Ovary (tissue), 9 donors: ENCODE data around the gene NID1. TPM values are rescaled to one million over a fixed set of nuclear protein-coding genes. Genes with fewer than 3 reads are reported as not detected.

Experiments used
- DNase-seq, 5 donors: peaks; one replicate each; pipeline ENCODE4 v3.0.0-alpha.2; 2019 to 2020
- H3K27ac ChIP-seq, 2 donors: fragments of 200-600 bp; one replicate each; pipeline versions ENCODE4 v1.5.1 to v1.8.0; 2019 to 2022
- H3K27me3 ChIP-seq: fragments of 200-600 bp; one replicate; pipeline ENCODE4 v1.8.0; 2022
- H3K36me3 ChIP-seq: fragments of 200-600 bp; sonication (generic); one replicate; pipeline ENCODE4 v1.5.1; 2019
- H3K4me1 ChIP-seq: one replicate; pipeline ENCODE4 v1.8.1; 2013; ENCODE audit warnings: mild to moderate bottlenecking, moderate library complexity; ENCODE audit not compliant: insufficient read depth
- H3K4me3 ChIP-seq: fragments of 200-600 bp; sonication (generic); one replicate; pipeline ENCODE4 v1.5.1; 2017
- H3K9me3 ChIP-seq, 2 donors: fragments of 200-600 bp in 1 of 2; sonication (generic) in 1 of 2; one replicate each; pipeline versions ENCODE4 v1.5.1 to v1.8.1; 2013 to 2019; ENCODE audit warnings: mild to moderate bottlenecking in 1 of 2, moderate library complexity in 1 of 2
- CTCF ChIP-seq, 3 donors: fragments of 450-650 bp in 2 of 3; fragments of 200-600 bp in 1 of 3; IDR thresholded peaks; one replicate each; pipeline versions ENCODE4 v1.5.1 to v1.8.0; 2016 to 2022; ENCODE audit warnings: antibody characterized with exemption in 3 of 3, mild to moderate bottlenecking in 1 of 3
- EP300 ChIP-seq: sonication (generic); formaldehyde crosslinking; IDR thresholded peaks from one replicate; pipeline ENCODE4 v1.6.1; 2017; ENCODE audit warnings: antibody characterized with exemption
- POLR2A ChIP-seq: fragments of 450-650 bp; IDR thresholded peaks from one replicate; pipeline ENCODE4 v1.6.1; 2017; ENCODE audit warnings: antibody characterized with exemption, mild to moderate bottlenecking, moderate library complexity
- WGBS, 3 donors: extraction: QIAGEN DNeasy Blood & Tissue Kit in 1 of 3; methylation state at CpG; one replicate each; pipeline versions ENCODE4 v1.1.5 to v1.1.7; 2013 to 2017; 5-methylcytosine and 5-hydroxymethylcytosine counted together
- intact Hi-C, 4 donors: fragments of 100-400 bp; cut with DNase I; formaldehyde crosslinking; loops; one replicate each; pipeline versions ENCODE4 v1.11.0 to v1.15.1; 2022 to 2023
- polyA plus RNA-seq, 2 donors: library from polyadenylated mRNA; stranded (reverse); fragments of 200-250 nt in 1 of 2; fragments of 350-450 nt in 1 of 2; fragmentation: Illumina TruSeq in 1 of 2; extraction: RNeasy Lipid Tissue Mini Kit (QIAGEN cat#74804) in 1 of 2; gene quantifications; one replicate each; pipeline ENCODE4 v1.2.3, GENCODE V29; 2013 to 2014
- total RNA-seq, 7 donors: library from RNA; depleted of rRNA in 2 of 7; stranded (reverse); fragments of >200 nt in 2 of 7; fragmentation: NEBNext Ultra II Directional in 3 of 7; extraction: Animal tissue kit (Norgen Biotek cat#: 25700) in 3 of 7; gene quantifications; one replicate each; pipeline versions ENCODE4 v1.1.0 to v1.2.4, GENCODE V29; 2016 to 2023
- donor health status: DM: no; HTN: no; CAD: no; lungs with moderate emphysema.
- donor health status: DM: no; HTN: no; CAD: no.
- donor health status: Bipolar disorder and iron deficiency.
- donor health status: DM: yes; HTN: yes; CAD: no.
- donor health status: DM: no; HTN: no; CAD: no.
- donor health status: DM: yes; HTN: yes; CAD: no.

The NID1 gene
- total and polyA plus RNA-seq, 9 donors, result 59.2 to 147 (median 76.4) TPM

DNA sequence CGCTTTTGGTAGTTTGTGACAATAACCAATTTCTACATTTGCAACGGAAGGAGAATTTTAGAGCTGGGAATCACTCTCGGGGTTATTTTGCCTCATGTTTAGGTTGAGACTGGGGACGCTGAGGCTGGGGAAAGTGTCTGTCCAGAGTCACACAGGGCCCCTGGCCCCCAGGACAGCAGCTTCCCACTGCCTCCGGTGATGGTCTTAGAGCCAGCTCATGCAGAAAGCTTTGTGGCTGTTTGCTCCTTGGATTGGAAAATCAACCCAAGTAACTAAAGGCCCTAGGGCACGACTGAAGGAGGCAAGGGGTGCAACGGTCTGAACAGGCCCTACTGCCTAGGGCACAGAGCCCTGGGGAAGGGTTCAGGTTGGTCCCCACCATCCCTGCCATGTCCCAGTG is 72.0 kb downstream of the NID1 start:
- H3K4me1 ChIP-seq, result no peaks in the 10 kb centered on the region
- 93 to 95% (median 94%) methylated on average over 7 of the region's 7 CpGs for WGBS, 3 donors
- TF ChIP-seq EP300, result no peak
- TF ChIP-seq CTCF (IDR thresholded peaks at IDR 0.05), result no peak
- TF ChIP-seq POLR2A, result no peak
- H3K36me3 ChIP-seq, result no peaks in the 10 kb centered on the region
- DNase-seq, result peak in 1 of 5 donors; percentile 11
- intact Hi-C loops, result no loop called here
- H3K27me3 ChIP-seq, result no peaks in the 10 kb centered on the region
- peaks cover 0 to 11% of the 10 kb centered on the region in 2 donors for H3K9me3 ChIP-seq
- H3K4me3 ChIP-seq, result no peak overlapping the region
- H3K27ac ChIP-seq, result no peak overlapping the region

GRCh38 chr1:235992346-235992745 is 72.5 kb downstream of the NID1 start:
- Histone ChIP-seq H3K4me3 (no peak overlapping the region), H3K9me3 (peaks cover 0 to 11% of the 10 kb centered on the region in 2 donors), H3K27me3 (no peaks in the 10 kb centered on the region), H3K4me1 (no peaks in the 10 kb centered on the region), H3K36me3 (no peaks in the 10 kb centered on the region), H3K27ac (no peak overlapping the region)
- intact Hi-C loops, result no loop called here
- 90 to 93% (median 91%) methylated on average over 13 of the region's 13 CpGs for WGBS, 3 donors
- TF ChIP-seq POLR2A (no peak), EP300 (no peak), CTCF (IDR thresholded peaks at IDR 0.05) (no peak)
- peak in 1 of 5 donors; percentile 13 for DNase-seq

DNA sequence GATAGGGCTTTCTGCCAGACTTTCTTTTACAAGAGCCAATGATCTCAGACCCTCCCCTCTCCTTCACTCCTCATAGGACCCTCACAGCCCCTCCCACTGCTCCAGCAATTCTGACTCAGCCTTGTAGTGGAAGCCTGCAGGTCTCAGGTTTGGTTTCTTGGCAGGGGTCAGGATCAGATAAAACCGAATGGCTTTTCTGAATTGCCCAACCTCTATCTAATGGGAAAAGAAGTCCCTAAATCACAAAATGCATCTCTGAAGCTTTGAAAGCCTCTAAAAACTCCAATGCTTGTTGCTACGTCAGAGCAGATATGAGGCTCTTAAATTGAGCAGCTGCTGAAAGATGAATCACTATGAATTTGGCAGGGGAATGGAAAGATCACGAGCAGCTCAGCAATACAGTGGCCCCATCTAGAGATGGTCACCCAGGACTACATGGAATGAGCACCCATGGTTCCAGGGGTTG is 74.5 kb downstream of the NID1 start:
- Histone ChIP-seq H3K4me1 (no peaks in the 10 kb centered on the region), H3K27me3 (no peaks in the 10 kb centered on the region), H3K4me3 (no peak overlapping the region), H3K27ac (no peak overlapping the region), H3K36me3 (no peaks in the 10 kb centered on the region), H3K9me3 (peaks cover 0 to 11% of the 10 kb centered on the region in 2 donors)
- WGBS, 3 donors, result 63 to 79% (median 79%) methylated on average over 3 of the region's 3 CpGs
- DNase-seq, result no peak
- TF ChIP-seq EP300 (no peak), CTCF (IDR thresholded peaks at IDR 0.05) (no peak), POLR2A (no peak)
- intact Hi-C loops, result no loop called here

- Histone ChIP-seq H3K4me1 (peaks cover 3% of the 10 kb centered on the region), H3K27me3 (no peaks in the 10 kb centered on the region), H3K36me3 (no peaks in the 10 kb centered on the region), H3K4me3 (no peak overlapping the region), H3K27ac (no peak overlapping the region), H3K9me3 (peaks cover 0 to 11% of the 10 kb centered on the region in 2 donors)
- DNase-seq, result no peak
- WGBS, 3 donors, result 88 to 100% (median 98%) methylated on average over 1 of the region's 1 CpG
- intact Hi-C loops, result no loop called here
- TF ChIP-seq EP300 (no peak), CTCF (IDR thresholded peaks at IDR 0.05) (no peak), POLR2A (no peak)
Measured at GRCh38 chr1:235989105-235989504, 75.8 kb downstream of the NID1 start.
